ENCODE measurements around the gene ATP11B. TPM values are rescaled to one million over a fixed set of nuclear protein-coding genes. Genes with fewer than 3 reads are reported as not detected.
A peak's percentile ranks its signal among the peaks of the same experiment; 100 is the strongest.
"Not testable (repeated sequence)": the region's sequence is repeated elsewhere in the genome, so short reads cannot be mapped to it uniquely, and the experiment has no call there.

The ATP11B gene
- total RNA-seq, 1 experiment from 2014 or later, result 48.8 TPM

DNA sequence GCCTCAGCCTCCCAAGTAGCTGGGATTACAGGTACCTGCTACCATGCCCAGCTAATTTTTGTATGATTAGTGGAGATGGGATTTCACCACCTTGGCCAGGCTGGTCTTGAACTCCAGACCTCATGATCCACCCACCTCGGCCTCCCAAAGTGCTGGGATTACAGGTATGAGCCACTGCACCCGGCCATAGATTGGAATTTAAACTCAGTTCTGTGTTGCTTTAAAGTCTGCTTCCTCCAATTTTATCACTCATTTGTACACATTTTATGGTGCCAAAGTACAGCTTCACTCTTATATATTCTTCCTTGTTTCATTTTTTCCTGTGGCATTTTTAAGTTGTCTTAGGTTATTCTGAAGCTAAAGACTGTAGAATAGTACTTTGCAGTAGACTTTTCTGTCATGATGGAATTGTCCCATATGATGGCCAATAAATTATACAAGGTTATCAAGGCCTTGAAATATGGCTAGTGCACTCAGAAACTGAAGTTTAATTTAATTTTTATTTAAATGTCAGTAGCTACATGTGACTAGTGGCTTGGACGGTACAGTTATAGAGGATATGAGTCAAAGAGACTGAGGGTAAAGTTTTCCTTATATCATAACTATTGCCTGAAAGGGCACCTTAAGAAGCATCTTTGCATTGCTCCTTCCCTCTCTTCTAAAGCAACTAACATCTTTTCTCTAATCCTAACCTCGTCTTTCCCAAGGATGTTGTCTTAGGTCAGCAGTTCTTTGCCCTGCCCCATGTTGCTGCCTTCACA, 28.1 kb downstream of the ATP11B start:
- ChIA-PET POLR2A (ENCODE audit: unreplicated experiment) (no interaction called here), CTCF (interaction anchor here (0.6 kb wide), 1 partner anchor 842 kb away, joined by 4 read pairs; no protein-coding TSS in a partner anchor)
- no peak overlapping the region for H3K27ac ChIP-seq (ENCODE audit: low read length)
- no peaks in the 10 kb centered on the region for H3K9me2 ChIP-seq (replicated peaks; ENCODE audit: low read length)
- 0 out of 2 replicates have a peak, but pooled peaks cover 5% of the 10 kb centered on the region for H3K79me2 ChIP-seq (ENCODE audit: low read length)
- H3K4me1 ChIP-seq (ENCODE audit: insufficient read depth, low read length), result no peaks in the 10 kb centered on the region; the same call in 1 of the 2 replicates
- H3K27me3 ChIP-seq (ENCODE audit: low read length), result no peaks in the 10 kb centered on the region
- H3K4me3 ChIP-seq (ENCODE audit: low read length), result no peak overlapping the region
- no peak for TF ChIP-seq CTCF (conservative IDR thresholded peaks at IDR 0.05; ENCODE audit: low read depth, low read length)
- no peak for TF ChIP-seq EZH2 (IDR thresholded peaks at IDR 0.05; ENCODE audit: low read length, unreplicated experiment)
- TF ChIP-seq EZH2phosphoT487 (IDR thresholded peaks at IDR 0.05; ENCODE audit: borderline replicate concordance, low read length), result no peak
- BruUV-seq (replicated peaks), result no TSS peak
- H3K36me3 ChIP-seq (ENCODE audit: low read depth, low read length), result no peaks in the 10 kb centered on the region
- no peak for DNase-seq
- H3K4me2 ChIP-seq (ENCODE audit: low read length), result no peak overlapping the region
- H4K20me1 ChIP-seq (ENCODE audit: low read length), result no peaks in the 10 kb centered on the region
- H3K9me3 ChIP-seq (ENCODE audit: low read length), result no peaks in the 10 kb centered on the region
- no peak overlapping the region for H2AFZ ChIP-seq (ENCODE audit: low read length)
- H3K9ac ChIP-seq (ENCODE audit: low read length), result no peak overlapping the region
- intact Hi-C loops (cut with micrococcal nuclease), result no loop called here
- ATAC-seq, result peak; percentile 70
- H3F3A ChIP-seq (ENCODE audit: low read length, unreplicated experiment), result no peaks in the 10 kb centered on the region

DNA sequence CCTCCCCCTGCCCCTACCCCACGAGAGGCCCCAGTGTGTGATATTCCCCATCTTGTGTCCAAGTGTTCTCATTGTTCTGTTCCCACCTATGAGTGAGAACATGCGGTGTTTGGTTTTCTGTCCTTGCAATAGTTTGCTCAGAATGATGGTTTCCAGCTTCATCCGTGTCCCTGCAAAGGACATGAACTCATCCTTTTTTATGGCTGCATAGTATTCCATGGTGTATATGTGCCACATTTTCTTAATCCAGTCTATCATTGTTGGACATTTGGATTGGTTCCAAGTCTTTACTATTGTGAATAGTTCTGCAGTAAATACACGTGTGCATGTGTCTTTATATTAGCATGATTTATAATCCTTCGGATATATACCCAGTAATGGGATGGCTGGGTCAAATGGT, 29.0 kb downstream of the ATP11B start:
- H3F3A ChIP-seq (ENCODE audit: low read length, unreplicated experiment); H3K27me3 ChIP-seq (ENCODE audit: low read length); H3K36me3 ChIP-seq (ENCODE audit: low read depth, low read length); H3K4me3 ChIP-seq (ENCODE audit: low read length); H3K4me2 ChIP-seq (ENCODE audit: low read length); ATAC-seq; H3K4me1 ChIP-seq (ENCODE audit: insufficient read depth, low read length); H2AFZ ChIP-seq (ENCODE audit: low read length); POLR2A ChIA-PET (ENCODE audit: unreplicated experiment); CTCF ChIA-PET; H4K20me1 ChIP-seq (ENCODE audit: low read length); H3K79me2 ChIP-seq (ENCODE audit: low read length); H3K9me3 ChIP-seq (ENCODE audit: low read length); H3K9ac ChIP-seq (ENCODE audit: low read length); BruUV-seq (replicated peaks); intact Hi-C loops (cut with micrococcal nuclease); H3K9me2 ChIP-seq (replicated peaks; ENCODE audit: low read length); DNase-seq; H3K27ac ChIP-seq (ENCODE audit: low read length): not testable (repeated sequence)

DNA sequence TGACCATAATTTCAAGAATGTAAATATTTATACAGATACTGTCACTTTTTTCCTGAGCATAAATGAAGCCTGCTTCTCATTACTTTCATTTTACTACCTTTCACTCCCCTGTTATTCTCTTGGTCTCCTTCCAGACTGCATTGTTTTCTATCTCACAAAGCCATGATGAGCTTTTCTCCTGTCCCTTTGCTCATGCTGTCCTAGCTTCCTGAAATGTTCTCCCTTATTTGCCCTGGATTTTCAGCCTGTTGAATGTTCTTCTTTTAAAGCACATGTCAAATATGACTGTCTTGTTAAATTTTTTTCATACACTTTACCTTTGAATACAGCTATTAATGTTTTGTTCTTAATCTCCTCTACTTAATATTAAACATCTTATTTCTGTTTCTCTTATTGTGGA, 31.7 kb downstream of the ATP11B start:
- no TSS peak for BruUV-seq (replicated peaks)
- no peaks in the 10 kb centered on the region for H3K36me3 ChIP-seq (ENCODE audit: low read depth, low read length)
- no peaks in the 10 kb centered on the region for H3K9me3 ChIP-seq (ENCODE audit: low read length)
- no peak overlapping the region for H3K4me3 ChIP-seq (ENCODE audit: low read length)
- H3K27ac ChIP-seq (ENCODE audit: low read length), result no peak overlapping the region
- intact Hi-C loops (cut with micrococcal nuclease), result no loop called here
- no peak for TF ChIP-seq EZH2phosphoT487 (IDR thresholded peaks at IDR 0.05; ENCODE audit: borderline replicate concordance, low read length)
- TF ChIP-seq CTCF (conservative IDR thresholded peaks at IDR 0.05; ENCODE audit: low read depth, low read length), result no peak
- TF ChIP-seq EZH2 (IDR thresholded peaks at IDR 0.05; ENCODE audit: low read length, unreplicated experiment), result no peak
- H3K27me3 ChIP-seq (ENCODE audit: low read length), result no peaks in the 10 kb centered on the region
- DNase-seq, result no peak
- ChIA-PET POLR2A (ENCODE audit: unreplicated experiment) (no interaction called here), CTCF (no interaction called here)
- ATAC-seq, result peak; percentile 25; the same call in 1 of the 2 replicates
- H3F3A ChIP-seq (ENCODE audit: low read length, unreplicated experiment), result no peaks in the 10 kb centered on the region
- H3K79me2 ChIP-seq (ENCODE audit: low read length), result 0 out of 2 replicates have a peak, but pooled peaks cover 4% of the 10 kb centered on the region
- no peaks in the 10 kb centered on the region for H4K20me1 ChIP-seq (ENCODE audit: low read length)
- H3K4me2 ChIP-seq (ENCODE audit: low read length), result no peak overlapping the region
- peaks cover 9% of the 10 kb centered on the region for H3K4me1 ChIP-seq (ENCODE audit: insufficient read depth, low read length)
- no peak overlapping the region for H2AFZ ChIP-seq (ENCODE audit: low read length)
- no peak overlapping the region for H3K9ac ChIP-seq (ENCODE audit: low read length)
- H3K9me2 ChIP-seq (replicated peaks; ENCODE audit: low read length), result no peaks in the 10 kb centered on the region

Measured in PC-3 (cell line).